ENCODE results near the gene GARNL3.

GARNL3 gene

DNA sequence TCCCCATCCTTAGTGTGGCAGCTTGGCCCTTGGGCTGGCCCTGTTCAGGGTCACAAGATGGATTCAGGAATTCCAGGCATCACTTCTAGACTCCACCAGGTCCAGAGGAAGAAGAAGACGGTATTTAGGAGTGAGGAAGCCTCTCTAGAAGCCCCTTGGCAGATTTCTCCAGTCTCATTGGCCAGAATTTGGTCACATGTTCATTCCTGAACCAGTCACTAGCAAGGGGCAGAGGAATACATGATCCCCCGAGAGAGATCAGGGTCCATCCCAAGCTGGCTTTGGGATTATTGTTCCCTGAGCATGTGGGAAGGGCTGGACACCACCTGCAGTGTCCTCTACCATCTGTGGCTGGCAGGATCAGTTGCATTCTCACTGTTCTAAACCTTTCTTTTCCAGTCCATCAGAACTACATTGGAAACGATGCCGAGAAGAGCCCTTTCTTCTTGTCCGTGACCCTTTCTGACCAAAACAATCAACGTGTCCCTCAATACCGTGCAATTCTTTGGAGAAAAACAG is 48.5 kb downstream of the GARNL3 start:
- no peaks in the 10 kb centered on the region for H3K79me2 ChIP-seq (ENCODE audit: control insufficient read depth, insufficient read depth, low read length, unreplicated experiment)
- no peaks in the 10 kb centered on the region for H3K27me3 ChIP-seq (ENCODE audit: insufficient read depth, low read length)
- no peak overlapping the region for H2AFZ ChIP-seq (ENCODE audit: low read length, unreplicated experiment)

DNA sequence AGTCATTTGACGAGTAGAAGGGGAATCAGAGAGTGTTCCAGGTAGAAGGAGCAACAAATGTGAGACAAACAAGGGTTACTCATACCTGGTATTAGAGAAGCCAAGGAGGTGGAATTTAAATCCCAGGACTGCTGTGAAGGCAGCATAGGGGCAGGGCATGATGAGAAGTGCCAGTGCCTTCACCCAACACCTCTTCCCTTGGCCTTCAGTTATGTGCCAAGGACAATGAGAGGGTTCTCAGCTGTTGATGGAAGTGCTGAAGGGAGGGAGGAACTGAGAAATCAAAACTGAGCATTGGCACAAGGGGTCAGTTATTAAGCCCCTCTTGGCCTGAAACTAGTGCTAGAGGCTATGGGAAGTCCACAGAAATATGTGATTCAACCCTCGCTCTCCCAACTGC is 50.3 kb downstream of the GARNL3 start:
- no peak overlapping the region for H3K4me3 ChIP-seq (ENCODE audit: low read depth, low read length)
- peaks cover 44% of the 10 kb centered on the region for H3K4me1 ChIP-seq (ENCODE audit: control insufficient read depth, insufficient read depth, low read length, unreplicated experiment)
- H2AFZ ChIP-seq (ENCODE audit: low read length, unreplicated experiment), result no peak overlapping the region
- no peaks in the 10 kb centered on the region for H3K36me3 ChIP-seq (ENCODE audit: insufficient read depth, low read length)
- H3K27me3 ChIP-seq (ENCODE audit: insufficient read depth, low read length), result no peaks in the 10 kb centered on the region
- H3K79me2 ChIP-seq (ENCODE audit: control insufficient read depth, insufficient read depth, low read length, unreplicated experiment), result no peaks in the 10 kb centered on the region
- no peak overlapping the region for H3K27ac ChIP-seq (ENCODE audit: low read depth, low read length)

More for the DNA sequence above, 48.5 kb downstream of the GARNL3 start:
- Histone ChIP-seq H3K27ac (ENCODE audit: low read depth, low read length) (no peak overlapping the region), H3K4me3 (ENCODE audit: low read depth, low read length) (no peak overlapping the region), H3K4me1 (ENCODE audit: control insufficient read depth, insufficient read depth, low read length, unreplicated experiment) (peaks cover 46% of the 10 kb centered on the region), H3K36me3 (ENCODE audit: insufficient read depth, low read length) (no peaks in the 10 kb centered on the region)

DNA sequence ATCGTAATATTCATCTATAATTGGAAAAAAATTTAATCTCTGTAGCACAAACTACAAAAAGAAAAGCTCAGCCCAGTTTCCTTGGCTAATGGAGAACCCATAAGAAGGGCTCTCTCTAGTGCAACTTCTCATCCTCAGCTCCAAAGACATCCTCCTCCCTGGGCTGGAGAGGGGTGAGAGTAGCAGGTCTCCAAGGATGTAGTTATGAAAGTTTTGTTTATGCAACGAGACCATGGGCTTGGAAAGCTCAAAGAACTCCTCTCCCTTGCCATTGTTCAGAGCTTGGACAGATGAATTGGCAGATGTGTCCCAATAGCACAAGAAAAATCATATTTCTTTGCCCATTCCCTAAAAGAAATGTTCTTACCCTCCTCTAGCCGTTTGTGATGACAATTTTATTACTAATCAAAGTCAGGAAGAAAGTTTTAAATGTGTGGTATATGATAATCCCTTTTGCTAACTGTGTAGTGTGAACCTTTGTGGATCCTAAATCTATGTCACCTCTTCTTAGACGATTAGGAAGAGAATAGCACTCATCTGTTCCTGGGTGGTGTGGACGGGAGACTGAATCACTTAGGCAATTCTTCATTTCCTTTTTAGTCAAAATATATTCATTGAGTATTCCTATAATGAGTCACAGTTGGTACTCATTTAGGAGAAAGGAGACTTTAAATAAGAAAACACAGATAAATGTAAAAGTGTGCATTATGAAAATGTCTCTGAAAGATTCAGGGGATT is 52.2 kb downstream of the GARNL3 start:
- no peaks in the 10 kb centered on the region for H3K79me2 ChIP-seq (ENCODE audit: control insufficient read depth, insufficient read depth, low read length, unreplicated experiment)
- H3K4me3 ChIP-seq (ENCODE audit: low read depth, low read length), result no peak overlapping the region
- no peaks in the 10 kb centered on the region for H3K36me3 ChIP-seq (ENCODE audit: insufficient read depth, low read length)
- peak overlapping the region; percentile 38 for H3K27ac ChIP-seq (ENCODE audit: low read depth, low read length)
- H3K4me1 ChIP-seq (ENCODE audit: control insufficient read depth, insufficient read depth, low read length, unreplicated experiment), result peaks cover 34% of the 10 kb centered on the region
- H3K27me3 ChIP-seq (ENCODE audit: insufficient read depth, low read length), result no peaks in the 10 kb centered on the region
- H2AFZ ChIP-seq (ENCODE audit: low read length, unreplicated experiment), result no peak overlapping the region

DNA sequence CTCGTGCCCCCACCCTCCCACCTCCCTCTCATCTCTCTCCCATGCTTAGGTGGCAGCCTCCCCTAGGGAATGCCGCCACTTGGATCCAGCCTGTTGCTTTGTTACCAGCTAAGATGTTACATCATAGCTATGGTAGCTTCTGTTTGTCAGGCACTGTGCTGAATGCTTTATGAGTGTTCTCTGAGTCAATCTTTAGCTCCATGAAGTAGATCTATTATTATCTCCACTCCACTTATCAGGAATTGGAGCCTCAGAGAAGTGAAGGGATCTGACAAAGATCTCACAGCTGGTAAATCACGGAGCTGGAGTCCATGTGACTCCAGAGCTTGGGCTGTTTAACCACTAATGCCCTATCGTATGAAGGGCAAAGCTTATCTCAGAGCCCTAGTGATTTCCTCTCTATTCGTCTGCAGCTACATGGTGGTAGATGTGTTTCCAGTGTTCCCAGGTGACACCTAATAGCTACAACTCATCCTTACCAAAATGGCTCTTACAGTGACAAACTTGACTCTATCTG is 54.1 kb downstream of the GARNL3 start:
- H3K27me3 ChIP-seq (ENCODE audit: insufficient read depth, low read length), result no peaks in the 10 kb centered on the region
- peaks cover 29% of the 10 kb centered on the region for H3K4me1 ChIP-seq (ENCODE audit: control insufficient read depth, insufficient read depth, low read length, unreplicated experiment)
- H3K4me3 ChIP-seq (ENCODE audit: low read depth, low read length), result no peak overlapping the region
- no peak overlapping the region for H2AFZ ChIP-seq (ENCODE audit: low read length, unreplicated experiment)
- no peaks in the 10 kb centered on the region for H3K36me3 ChIP-seq (ENCODE audit: insufficient read depth, low read length)
- H3K79me2 ChIP-seq (ENCODE audit: control insufficient read depth, insufficient read depth, low read length, unreplicated experiment), result no peaks in the 10 kb centered on the region
- H3K27ac ChIP-seq (ENCODE audit: low read depth, low read length), result no peak overlapping the region

DNA sequence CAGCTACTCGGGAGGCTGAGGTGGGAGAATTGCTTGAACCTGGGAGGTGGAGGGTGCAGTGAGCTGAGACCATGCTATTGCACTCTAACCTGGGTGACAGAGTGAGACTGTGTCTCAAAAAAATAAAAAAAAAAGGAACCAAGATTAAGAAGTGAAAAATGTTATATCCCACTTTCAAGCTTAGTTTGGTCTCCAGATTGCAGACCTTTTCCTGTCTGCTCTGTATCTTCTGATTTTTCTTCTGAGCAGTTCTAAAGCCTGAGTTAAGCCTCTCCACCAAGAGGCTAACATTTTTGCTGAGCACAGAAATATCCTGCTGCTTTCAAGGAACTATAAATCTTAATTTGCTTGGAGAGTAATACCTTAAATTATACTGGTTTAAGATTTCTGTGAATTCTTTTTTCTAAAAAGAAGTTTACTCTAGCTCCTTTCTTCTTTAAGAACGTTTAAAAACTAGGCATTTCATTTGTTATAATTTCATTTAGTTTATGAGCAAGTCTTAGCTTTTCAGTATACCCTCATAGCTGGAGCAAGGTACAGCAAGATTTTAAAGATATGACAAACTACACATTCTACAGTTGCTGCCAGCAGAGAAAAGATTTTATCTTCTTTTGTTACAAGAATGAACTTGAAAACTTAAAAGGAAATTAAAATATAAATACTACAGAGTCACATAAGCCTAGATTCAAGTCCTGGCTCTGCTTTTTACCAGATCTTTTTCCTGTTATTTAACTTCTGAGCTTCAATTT is 55.0 kb downstream of the GARNL3 start:
- no peak overlapping the region for H3K4me3 ChIP-seq (ENCODE audit: low read depth, low read length)
- H2AFZ ChIP-seq (ENCODE audit: low read length, unreplicated experiment), result no peak overlapping the region
- no peaks in the 10 kb centered on the region for H3K27me3 ChIP-seq (ENCODE audit: insufficient read depth, low read length)
- H3K4me1 ChIP-seq (ENCODE audit: control insufficient read depth, insufficient read depth, low read length, unreplicated experiment), result peaks cover 29% of the 10 kb centered on the region
- no peak overlapping the region for H3K27ac ChIP-seq (ENCODE audit: low read depth, low read length)
- no peaks in the 10 kb centered on the region for H3K79me2 ChIP-seq (ENCODE audit: control insufficient read depth, insufficient read depth, low read length, unreplicated experiment)
- H3K36me3 ChIP-seq (ENCODE audit: insufficient read depth, low read length), result no peaks in the 10 kb centered on the region

DNA sequence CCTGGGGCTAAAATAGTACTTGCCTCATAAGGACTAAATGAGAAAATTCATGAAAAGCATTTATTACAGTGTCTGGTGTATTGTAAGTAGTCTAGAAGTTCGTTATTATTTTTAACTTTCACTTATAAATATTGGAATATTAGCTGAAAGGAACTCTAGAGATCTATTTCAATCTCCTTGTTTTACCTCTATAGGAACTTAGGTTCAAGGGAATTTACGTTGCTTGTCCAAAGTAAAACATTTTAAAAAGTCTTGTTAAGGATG is 55.5 kb downstream of the GARNL3 start:
- Histone ChIP-seq H3K79me2 (ENCODE audit: control insufficient read depth, insufficient read depth, low read length, unreplicated experiment) (no peaks in the 10 kb centered on the region), H3K36me3 (ENCODE audit: insufficient read depth, low read length) (no peaks in the 10 kb centered on the region), H3K27ac (ENCODE audit: low read depth, low read length) (no peak overlapping the region), H3K4me3 (ENCODE audit: low read depth, low read length) (no peak overlapping the region), H3K4me1 (ENCODE audit: control insufficient read depth, insufficient read depth, low read length, unreplicated experiment) (peaks cover 29% of the 10 kb centered on the region), H3K27me3 (ENCODE audit: insufficient read depth, low read length) (no peaks in the 10 kb centered on the region), H2AFZ (ENCODE audit: low read length, unreplicated experiment) (no peak overlapping the region)

DNA sequence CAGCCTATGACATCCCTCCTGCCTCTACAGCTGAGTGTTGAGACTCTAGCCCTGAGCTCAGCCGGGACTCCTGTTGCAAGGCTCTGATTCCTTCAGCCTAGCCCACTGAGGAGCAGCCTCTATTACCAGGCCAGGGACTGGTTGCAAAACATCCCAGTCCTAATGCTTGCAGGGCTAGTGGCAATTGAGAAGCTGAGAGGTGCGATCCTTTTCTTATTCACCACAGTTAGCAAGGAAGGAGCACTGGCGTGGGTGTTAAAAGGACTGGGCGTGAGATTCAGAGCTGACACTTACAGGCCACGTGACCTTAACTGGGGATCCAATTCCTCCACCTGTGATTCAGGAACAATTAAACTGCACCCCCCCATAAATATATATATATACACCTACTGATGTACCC is 58.8 kb downstream of the GARNL3 start:
- Histone ChIP-seq H3K36me3 (ENCODE audit: insufficient read depth, low read length) (no peaks in the 10 kb centered on the region), H3K27me3 (ENCODE audit: insufficient read depth, low read length) (no peaks in the 10 kb centered on the region), H3K79me2 (ENCODE audit: control insufficient read depth, insufficient read depth, low read length, unreplicated experiment) (no peaks in the 10 kb centered on the region), H2AFZ (ENCODE audit: low read length, unreplicated experiment) (no peak overlapping the region), H3K4me3 (ENCODE audit: low read depth, low read length) (no peak overlapping the region), H3K4me1 (ENCODE audit: control insufficient read depth, insufficient read depth, low read length, unreplicated experiment) (peaks cover 7% of the 10 kb centered on the region), H3K27ac (ENCODE audit: low read depth, low read length) (no peak overlapping the region)

DNA sequence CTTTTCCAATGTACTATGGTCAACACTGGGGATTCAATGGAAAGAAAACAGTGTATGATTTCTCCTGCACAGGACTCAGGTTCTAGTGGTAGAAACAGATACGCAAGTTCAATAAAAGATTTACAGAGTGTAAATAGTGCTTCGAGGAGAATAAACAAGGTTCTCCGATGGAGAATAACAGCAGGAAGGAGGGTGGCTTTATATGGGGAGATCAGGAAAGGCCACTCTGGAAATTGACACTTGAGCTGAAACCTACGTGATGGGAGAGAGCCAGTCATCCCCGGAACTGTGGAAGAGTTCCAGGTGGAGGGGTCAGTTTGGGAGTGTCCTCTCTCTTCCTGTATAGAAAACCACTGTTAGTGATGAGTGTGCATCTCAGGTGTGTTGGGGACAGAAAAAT is 65.9 kb downstream of the GARNL3 start:
- Histone ChIP-seq H3K27ac (ENCODE audit: low read depth, low read length) (no peak overlapping the region), H3K27me3 (ENCODE audit: insufficient read depth, low read length) (no peaks in the 10 kb centered on the region), H3K36me3 (ENCODE audit: insufficient read depth, low read length) (no peaks in the 10 kb centered on the region; the same call in 1 of the 2 replicates), H2AFZ (ENCODE audit: low read length, unreplicated experiment) (no peak overlapping the region), H3K79me2 (ENCODE audit: control insufficient read depth, insufficient read depth, low read length, unreplicated experiment) (no peaks in the 10 kb centered on the region), H3K4me3 (ENCODE audit: low read depth, low read length) (no peak overlapping the region), H3K4me1 (ENCODE audit: control insufficient read depth, insufficient read depth, low read length, unreplicated experiment) (peaks cover 5% of the 10 kb centered on the region)

DNA sequence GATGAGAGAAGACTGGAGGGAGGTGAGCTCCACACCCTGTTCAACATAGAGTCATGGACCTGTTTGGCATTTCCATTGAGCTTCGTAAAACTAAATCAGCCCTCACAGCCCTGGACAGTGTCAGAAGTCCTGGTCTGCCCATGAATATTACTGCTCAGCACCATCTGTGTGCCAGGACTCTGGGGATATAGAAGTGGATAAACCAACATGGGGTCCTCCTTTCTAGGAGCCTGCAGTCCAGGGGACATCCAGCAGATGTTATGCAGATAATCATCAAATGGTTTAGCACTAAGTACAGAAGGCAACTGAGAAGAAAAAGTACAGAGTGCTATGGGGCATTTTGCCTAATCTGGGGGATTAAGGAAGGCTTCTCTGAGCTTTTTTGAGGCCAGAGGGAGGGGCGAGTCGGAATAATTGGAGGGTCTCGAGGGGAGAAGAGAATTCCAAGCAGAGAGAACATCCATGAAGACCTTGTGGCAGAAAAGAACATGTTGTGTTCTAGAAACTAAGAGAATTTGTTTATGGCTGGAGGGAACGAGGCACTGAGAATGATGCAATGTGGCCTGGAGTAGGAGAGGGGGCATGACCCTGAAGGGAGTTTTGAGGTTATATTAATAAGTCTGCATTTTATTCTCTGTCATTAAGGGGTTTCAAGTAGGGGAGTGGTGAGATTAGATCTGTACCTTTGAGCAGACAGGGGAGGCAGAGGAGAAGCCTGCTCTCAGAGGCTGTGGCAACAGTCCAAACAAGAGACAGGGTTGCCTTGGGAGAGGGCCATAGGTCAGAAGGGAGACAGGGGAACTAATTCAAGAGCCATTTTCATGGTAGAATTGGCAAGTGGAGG is 68.9 kb downstream of the GARNL3 start:
- Histone ChIP-seq H3K4me3 (ENCODE audit: low read depth, low read length) (no peak overlapping the region), H3K4me1 (ENCODE audit: control insufficient read depth, insufficient read depth, low read length, unreplicated experiment) (peaks cover 28% of the 10 kb centered on the region), H2AFZ (ENCODE audit: low read length, unreplicated experiment) (no peak overlapping the region), H3K27ac (ENCODE audit: low read depth, low read length) (no peak overlapping the region), H3K36me3 (ENCODE audit: insufficient read depth, low read length) (no peaks in the 10 kb centered on the region; the same call in 1 of the 2 replicates), H3K27me3 (ENCODE audit: insufficient read depth, low read length) (no peaks in the 10 kb centered on the region), H3K79me2 (ENCODE audit: control insufficient read depth, insufficient read depth, low read length, unreplicated experiment) (no peaks in the 10 kb centered on the region)

DNA sequence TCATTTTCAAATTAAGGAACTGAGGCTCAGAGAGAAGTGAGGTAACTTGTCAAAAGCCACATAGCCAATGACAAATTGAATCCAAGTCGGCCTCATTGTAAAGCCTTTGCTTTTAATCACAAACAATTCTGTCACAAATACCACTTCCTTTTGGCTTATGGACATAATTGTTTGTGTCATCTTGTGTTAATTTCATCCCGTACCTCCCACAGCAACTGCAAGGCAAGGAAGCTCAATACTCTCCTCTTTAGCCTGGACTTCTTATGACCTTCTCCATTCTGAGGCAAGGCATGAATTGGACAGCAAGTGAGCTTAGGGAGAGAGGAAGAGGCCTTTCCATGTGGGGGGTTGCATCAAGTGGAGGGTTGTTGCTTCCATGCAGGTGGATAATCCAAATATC is 70.2 kb downstream of the GARNL3 start:
- Histone ChIP-seq H3K4me1 (ENCODE audit: control insufficient read depth, insufficient read depth, low read length, unreplicated experiment) (peaks cover 28% of the 10 kb centered on the region), H3K36me3 (ENCODE audit: insufficient read depth, low read length) (no peaks in the 10 kb centered on the region; the same call in 1 of the 2 replicates), H2AFZ (ENCODE audit: low read length, unreplicated experiment) (no peak overlapping the region), H3K79me2 (ENCODE audit: control insufficient read depth, insufficient read depth, low read length, unreplicated experiment) (no peaks in the 10 kb centered on the region), H3K4me3 (ENCODE audit: low read depth, low read length) (no peak overlapping the region), H3K27me3 (ENCODE audit: insufficient read depth, low read length) (no peaks in the 10 kb centered on the region), H3K27ac (ENCODE audit: low read depth, low read length) (no peak overlapping the region)

Data from ACC112 (cell line).